Panc1 (cell line): ENCODE measurements around the gene MOCS2.

Source experiments
- CTCF ChIP-seq: fragments of 450-650 bp; IDR thresholded peaks from 2 replicates; pipeline ENCODE4 v1.5.1; 2017; ENCODE audit warnings: mild to moderate bottlenecking
- POLR2AphosphoS5 ChIP-seq: IDR thresholded peaks from 2 replicates; pipeline ENCODE4 v1.6.1; 2012; ENCODE audit warnings: mild to moderate bottlenecking, low read depth, low read length, moderate library complexity
- SIN3A ChIP-seq: IDR thresholded peaks from 2 replicates; pipeline ENCODE4 v1.6.1; 2012; ENCODE audit warnings: low read depth, mild to moderate bottlenecking, low read length, moderate library complexity, borderline replicate concordance; ENCODE audit not compliant: insufficient read depth

GRCh38 chr5:53105611-53106300, 3.8 kb downstream of the MOCS2 start:
- TF ChIP-seq CTCF (no peak), SIN3A (no peak), POLR2AphosphoS5 (no peak)
